Epithelial cell of esophagus (primary cell): Measurements from ENCODE around the gene CPEB2.

Experiments
- DNase-seq: peaks from one replicate; pipeline ENCODE4 v3.0.0; 2010; ENCODE audit warnings: low read depth
- H3K4me3 ChIP-seq: 2 replicates; pipeline ENCODE4 v1.5.1; 2011; ENCODE audit warnings: mild to moderate bottlenecking, low read length, control low read depth
- TF ChIP-seq, protein P1 (sequence below): IDR thresholded peaks from 2 replicates; pipeline ENCODE4 v1.5.1; 2011; ENCODE audit warnings: low read depth, mild to moderate bottlenecking, low read length, control low read depth, inconsistent platforms; ENCODE audit not compliant: insufficient read depth; ENCODE audit errors: missing control alignments

The CPEB2 gene

DNA sequence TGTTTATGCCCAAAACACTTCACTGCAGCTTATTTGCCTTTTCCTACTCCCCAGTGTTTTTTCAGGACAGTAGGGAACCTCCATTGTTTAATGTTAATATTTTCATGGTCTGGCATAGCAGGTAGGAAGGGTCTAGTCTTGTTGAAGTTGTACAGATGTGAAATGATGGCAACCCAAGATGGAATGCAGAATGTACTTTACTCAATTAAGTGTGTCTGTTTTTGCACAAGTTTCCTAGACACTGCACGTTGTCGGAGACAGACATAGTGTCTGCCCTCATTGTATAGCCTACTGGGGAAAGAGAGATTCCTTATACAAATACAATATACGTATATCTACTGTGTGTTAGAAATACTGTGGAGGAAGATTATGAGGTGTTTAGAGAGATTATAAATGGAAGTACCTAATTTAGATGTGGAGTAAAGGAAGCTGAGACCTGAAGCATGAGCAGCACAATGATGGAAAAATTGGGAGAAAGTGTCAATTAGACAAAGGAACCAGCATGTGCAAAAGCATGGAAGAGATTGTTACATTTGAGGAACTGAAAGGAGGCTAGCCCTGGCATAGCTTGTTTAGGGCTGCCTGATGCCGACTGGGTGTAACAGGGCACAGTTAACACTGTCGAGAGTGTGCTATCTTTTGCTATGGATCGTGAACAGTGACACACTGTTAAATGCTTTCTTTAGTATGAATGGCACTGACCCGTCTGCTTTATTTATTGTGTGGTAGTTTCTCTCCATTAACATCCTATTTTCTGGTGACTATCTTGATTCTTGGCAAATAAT lies 18.4 kb downstream of the CPEB2 start:
- TF ChIP-seq, protein P1, sequence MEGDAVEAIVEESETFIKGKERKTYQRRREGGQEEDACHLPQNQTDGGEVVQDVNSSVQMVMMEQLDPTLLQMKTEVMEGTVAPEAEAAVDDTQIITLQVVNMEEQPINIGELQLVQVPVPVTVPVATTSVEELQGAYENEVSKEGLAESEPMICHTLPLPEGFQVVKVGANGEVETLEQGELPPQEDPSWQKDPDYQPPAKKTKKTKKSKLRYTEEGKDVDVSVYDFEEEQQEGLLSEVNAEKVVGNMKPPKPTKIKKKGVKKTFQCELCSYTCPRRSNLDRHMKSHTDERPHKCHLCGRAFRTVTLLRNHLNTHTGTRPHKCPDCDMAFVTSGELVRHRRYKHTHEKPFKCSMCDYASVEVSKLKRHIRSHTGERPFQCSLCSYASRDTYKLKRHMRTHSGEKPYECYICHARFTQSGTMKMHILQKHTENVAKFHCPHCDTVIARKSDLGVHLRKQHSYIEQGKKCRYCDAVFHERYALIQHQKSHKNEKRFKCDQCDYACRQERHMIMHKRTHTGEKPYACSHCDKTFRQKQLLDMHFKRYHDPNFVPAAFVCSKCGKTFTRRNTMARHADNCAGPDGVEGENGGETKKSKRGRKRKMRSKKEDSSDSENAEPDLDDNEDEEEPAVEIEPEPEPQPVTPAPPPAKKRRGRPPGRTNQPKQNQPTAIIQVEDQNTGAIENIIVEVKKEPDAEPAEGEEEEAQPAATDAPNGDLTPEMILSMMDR: no peak
- H3K4me3 ChIP-seq: no peak overlapping the region
- DNase-seq: no peak

- no peak for DNase-seq
- TF ChIP-seq, protein P1: no peak
- no peak overlapping the region for H3K4me3 ChIP-seq
These were observed 19.0 kb downstream of the CPEB2 start for GRCh38 chr4:15021311-15021710.

GRCh38 chr4:15021946-15022345 lies 19.7 kb downstream of the CPEB2 start:
- no peak for DNase-seq
- H3K4me3 ChIP-seq: no peak overlapping the region
- TF ChIP-seq, protein P1: no peak

DNA sequence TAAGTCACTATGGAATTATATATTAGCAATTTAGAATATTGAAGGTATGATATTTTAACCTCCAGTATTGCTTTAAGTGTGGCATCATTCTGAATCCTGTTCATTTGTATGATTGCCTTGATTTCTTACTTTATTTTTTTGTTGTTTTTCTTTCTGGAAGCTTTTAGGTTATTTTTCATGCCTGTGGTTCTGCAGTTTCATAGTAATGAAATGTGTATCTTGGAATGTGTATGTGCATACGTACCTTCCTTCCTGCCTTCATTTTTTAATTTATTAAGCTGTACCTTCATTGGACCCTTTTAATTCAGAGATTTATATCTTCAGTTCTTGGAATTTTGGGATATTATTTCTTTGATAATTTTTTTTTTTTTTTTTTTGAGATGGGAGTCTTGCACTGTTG lies 22.1 kb downstream of the CPEB2 start:
- DNase-seq: no peak
- H3K4me3 ChIP-seq: no peak overlapping the region
- TF ChIP-seq, protein P1: no peak

DNA sequence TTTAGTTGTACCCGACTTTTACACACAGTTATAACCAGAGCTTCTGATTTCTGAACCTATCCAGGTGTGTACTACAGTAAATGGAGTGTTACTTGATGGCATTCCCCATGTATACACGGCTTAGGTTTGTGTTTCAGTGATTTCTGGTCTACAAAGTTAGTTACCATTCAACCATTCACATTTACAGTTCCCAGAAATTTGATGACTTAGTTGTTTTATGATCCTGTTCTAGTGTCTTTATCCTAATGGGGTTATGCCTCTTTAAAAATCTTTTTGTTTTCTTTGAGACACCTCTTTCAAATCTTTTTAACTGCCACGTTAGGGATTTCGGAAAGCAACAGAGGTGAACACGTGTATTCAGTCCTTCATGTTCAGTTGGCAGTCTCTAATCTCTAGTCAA lies 23.4 kb downstream of the CPEB2 start:
- DNase-seq: no peak
- TF ChIP-seq, protein P1: no peak

GRCh38 chr4:15027921-15028435 lies 25.7 kb downstream of the CPEB2 start:
- H3K4me3 ChIP-seq: no peak overlapping the region
- TF ChIP-seq, protein P1: no peak
- no peak for DNase-seq

More for the DNA sequence above, 23.4 kb downstream of the CPEB2 start:
- no peak overlapping the region for H3K4me3 ChIP-seq

DNA sequence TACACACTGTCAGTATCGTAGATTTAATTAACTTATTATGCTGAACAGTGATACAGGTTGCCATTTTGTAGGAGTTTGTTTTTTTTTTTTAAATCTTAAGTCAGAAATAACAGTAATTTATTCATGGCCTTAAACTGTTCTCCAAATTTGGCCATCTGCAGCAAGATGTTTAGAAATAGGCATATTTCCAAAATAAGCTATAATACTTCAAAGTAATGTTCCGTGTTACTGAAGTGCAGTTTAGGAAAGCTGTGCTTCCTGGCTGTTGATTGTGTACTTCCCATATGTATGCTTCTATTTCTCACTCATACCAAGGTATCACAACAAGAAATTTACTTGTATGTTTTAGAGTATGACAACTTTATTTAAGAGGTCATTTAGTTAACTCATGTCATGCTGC lies 28.9 kb downstream of the CPEB2 start:
- H3K4me3 ChIP-seq: no peak overlapping the region
- DNase-seq: no peak
- TF ChIP-seq, protein P1: no peak
